Progenitor cell of endocrine pancreas (in vitro differentiated cells): ENCODE results near the gene RNF149. TPM values are rescaled to one million over a fixed set of nuclear protein-coding genes. Genes with fewer than 3 reads are reported as not detected.

ENCODE experiments used
- DNase-seq: peaks from one replicate; pipeline ENCODE4 v3.0.0; 2021; ENCODE audit warnings: low spot score; ENCODE audit not compliant: unreplicated experiment
- H3K27ac Mint-ChIP-seq: 2 replicates; pipeline ENCODE4 v1.8.0; 2021; ENCODE audit warnings: mild to moderate bottlenecking, moderate library complexity, mixed read lengths
- H3K27me3 Mint-ChIP-seq: 2 replicates; pipeline ENCODE4 v1.8.0; 2021; ENCODE audit warnings: mixed read lengths
- H3K36me3 Mint-ChIP-seq: 2 replicates; pipeline ENCODE4 v1.8.0; 2022; ENCODE audit warnings: mixed read lengths; ENCODE audit not compliant: insufficient read depth
- H3K4me1 Mint-ChIP-seq: 2 replicates; pipeline ENCODE4 v1.8.0; 2021; ENCODE audit warnings: low read depth, mixed read lengths
- H3K4me3 Mint-ChIP-seq: 2 replicates; pipeline ENCODE4 v1.8.0; 2021; ENCODE audit warnings: low read depth, mild to moderate bottlenecking, moderate library complexity, mixed read lengths
- H3K9me3 Mint-ChIP-seq: 2 replicates; pipeline ENCODE4 v1.8.0; 2021; ENCODE audit warnings: low read depth, mixed read lengths
- total RNA-seq: library from RNA; stranded (reverse); gene quantifications from 2 replicates; pipeline ENCODE4 v1.2.1, GENCODE V29; 2021
- TF ChIP-seq, protein P1 (sequence below): fragments of 200-600 bp; sonication (generic); IDR thresholded peaks from one replicate; pipeline ENCODE4 v1.5.0; 2021; ENCODE audit warnings: antibody characterized with exemption, mild to moderate bottlenecking; ENCODE audit not compliant: unreplicated experiment

The RNF149 gene
- total RNA-seq, 1 donor from 2014 or later = 51.5 TPM

DNA sequence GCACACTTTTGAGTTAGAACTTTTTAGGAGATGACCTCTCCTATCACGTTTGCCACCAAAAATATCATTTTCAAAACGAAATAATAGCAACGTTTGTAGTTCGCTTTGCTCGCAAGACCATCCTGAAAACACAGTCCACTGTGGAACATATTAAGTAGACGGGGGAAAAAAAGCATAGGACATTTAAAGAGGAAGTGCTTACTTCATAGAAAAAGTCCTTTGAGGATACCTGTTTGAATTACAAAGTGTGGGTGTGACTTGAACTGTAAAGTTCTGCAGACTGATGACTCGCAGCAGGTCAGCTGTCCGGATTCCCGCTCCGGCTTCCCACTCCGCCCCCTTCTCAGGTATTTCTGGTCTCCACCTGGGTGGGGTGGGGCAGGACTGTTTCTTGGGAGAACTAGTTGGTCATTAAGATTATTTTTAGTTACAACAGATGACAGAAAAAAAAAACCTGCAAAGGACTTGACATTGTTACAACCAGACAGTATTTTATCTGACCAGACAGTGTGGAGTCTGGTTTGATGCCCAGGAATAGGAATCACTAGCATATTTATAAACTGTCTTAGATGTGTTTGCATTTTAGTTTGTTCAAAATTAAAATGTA is 42.5 kb downstream of the RNF149 start:
- H3K4me3 Mint-ChIP-seq = no peak overlapping the region
- no peaks in the 10 kb centered on the region for H3K27me3 Mint-ChIP-seq
- H3K27ac Mint-ChIP-seq = peak overlapping the region; percentile 12
- TF ChIP-seq, protein P1, sequence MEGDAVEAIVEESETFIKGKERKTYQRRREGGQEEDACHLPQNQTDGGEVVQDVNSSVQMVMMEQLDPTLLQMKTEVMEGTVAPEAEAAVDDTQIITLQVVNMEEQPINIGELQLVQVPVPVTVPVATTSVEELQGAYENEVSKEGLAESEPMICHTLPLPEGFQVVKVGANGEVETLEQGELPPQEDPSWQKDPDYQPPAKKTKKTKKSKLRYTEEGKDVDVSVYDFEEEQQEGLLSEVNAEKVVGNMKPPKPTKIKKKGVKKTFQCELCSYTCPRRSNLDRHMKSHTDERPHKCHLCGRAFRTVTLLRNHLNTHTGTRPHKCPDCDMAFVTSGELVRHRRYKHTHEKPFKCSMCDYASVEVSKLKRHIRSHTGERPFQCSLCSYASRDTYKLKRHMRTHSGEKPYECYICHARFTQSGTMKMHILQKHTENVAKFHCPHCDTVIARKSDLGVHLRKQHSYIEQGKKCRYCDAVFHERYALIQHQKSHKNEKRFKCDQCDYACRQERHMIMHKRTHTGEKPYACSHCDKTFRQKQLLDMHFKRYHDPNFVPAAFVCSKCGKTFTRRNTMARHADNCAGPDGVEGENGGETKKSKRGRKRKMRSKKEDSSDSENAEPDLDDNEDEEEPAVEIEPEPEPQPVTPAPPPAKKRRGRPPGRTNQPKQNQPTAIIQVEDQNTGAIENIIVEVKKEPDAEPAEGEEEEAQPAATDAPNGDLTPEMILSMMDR = no peak
- no peaks in the 10 kb centered on the region for H3K9me3 Mint-ChIP-seq
- H3K36me3 Mint-ChIP-seq = peaks cover 34% of the 10 kb centered on the region
- DNase-seq = no peak
- peaks cover 23% of the 10 kb centered on the region for H3K4me1 Mint-ChIP-seq

DNA sequence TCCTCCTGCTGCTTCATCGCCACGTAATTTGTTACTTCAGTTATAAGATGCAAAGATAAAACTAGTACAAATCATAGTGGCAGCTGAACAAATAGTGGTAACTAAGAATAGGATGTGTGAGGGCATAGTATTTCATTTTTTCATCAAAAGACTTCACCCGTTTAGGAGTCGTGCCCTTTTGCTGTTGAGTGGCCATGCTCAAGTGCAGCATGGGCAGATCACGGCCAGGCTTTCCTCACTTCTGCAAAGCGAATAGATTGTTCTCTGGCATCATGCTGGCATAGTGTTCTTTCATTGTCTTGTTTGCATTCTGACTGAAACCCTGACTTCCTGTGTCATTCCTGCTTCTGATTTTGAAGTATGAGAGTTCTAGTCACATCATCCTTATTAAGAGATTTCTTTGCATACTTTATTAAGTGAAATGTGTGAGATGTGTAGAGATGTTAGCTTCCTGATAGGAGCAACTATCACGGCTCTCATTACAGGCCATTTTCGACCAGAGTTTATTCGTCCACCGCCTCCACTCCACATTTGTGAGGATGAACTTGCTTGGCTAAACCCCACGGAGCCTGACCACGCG is 44.1 kb downstream of the RNF149 start:
- H3K4me1 Mint-ChIP-seq = peaks cover 23% of the 10 kb centered on the region
- TF ChIP-seq, protein P1 = no peak
- H3K27ac Mint-ChIP-seq = peak overlapping the region; percentile 13
- H3K4me3 Mint-ChIP-seq = no peak overlapping the region
- H3K27me3 Mint-ChIP-seq = no peaks in the 10 kb centered on the region
- no peaks in the 10 kb centered on the region for H3K9me3 Mint-ChIP-seq
- DNase-seq = no peak
- peaks cover 30% of the 10 kb centered on the region for H3K36me3 Mint-ChIP-seq

DNA sequence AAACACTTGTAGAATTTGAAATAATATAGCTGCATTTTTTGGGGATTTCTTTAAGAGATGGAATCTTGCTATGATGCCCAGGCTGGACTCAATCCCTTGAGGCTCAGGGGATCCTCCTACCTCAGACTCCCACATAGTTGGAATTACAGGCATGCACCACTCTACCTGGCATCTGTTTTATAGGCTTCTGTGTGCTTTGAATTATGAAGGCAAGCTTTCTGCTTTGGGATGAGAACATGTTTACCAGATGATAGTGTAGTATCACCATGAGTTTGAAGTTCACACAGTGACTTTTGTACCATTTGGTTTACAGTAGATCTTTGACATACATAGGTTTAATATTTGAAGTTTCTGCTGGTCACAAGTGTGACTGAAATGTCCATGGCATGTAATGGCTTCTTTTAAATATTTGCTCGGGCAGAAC is 45.1 kb downstream of the RNF149 start:
- Mint-ChIP-seq H3K9me3 (no peaks in the 10 kb centered on the region), H3K36me3 (peaks cover 36% of the 10 kb centered on the region)

DNA sequence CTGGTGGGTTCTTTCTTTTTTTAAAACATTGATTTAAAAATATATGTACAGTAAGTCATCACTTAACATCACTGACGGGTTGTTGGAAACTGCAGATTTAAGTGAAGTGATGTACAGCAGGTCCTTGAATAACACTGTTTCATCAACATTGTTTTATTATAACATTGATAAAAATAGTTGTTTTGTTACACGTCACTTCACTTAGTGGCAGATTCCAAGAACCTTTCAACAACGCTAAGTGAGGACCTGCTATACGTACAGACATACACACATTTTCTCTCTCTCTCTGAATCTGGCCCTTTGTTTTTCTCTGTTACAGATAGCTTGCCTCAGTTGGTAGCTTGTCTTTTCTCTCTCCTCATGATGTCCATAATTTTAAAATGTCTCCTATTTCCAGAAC is 46.4 kb downstream of the RNF149 start:
- TF ChIP-seq, protein P1 = no peak
- no peaks in the 10 kb centered on the region for H3K9me3 Mint-ChIP-seq
- no peak for DNase-seq
- H3K4me3 Mint-ChIP-seq = no peak overlapping the region
- no peak overlapping the region for H3K27ac Mint-ChIP-seq
- no peaks in the 10 kb centered on the region for H3K27me3 Mint-ChIP-seq
- peaks cover 37% of the 10 kb centered on the region for H3K36me3 Mint-ChIP-seq
- peaks cover 9% of the 10 kb centered on the region for H3K4me1 Mint-ChIP-seq

More for the DNA sequence above, 45.1 kb downstream of the RNF149 start:
- peaks cover 20% of the 10 kb centered on the region for H3K4me1 Mint-ChIP-seq
- no peaks in the 10 kb centered on the region for H3K27me3 Mint-ChIP-seq
- no peak overlapping the region for H3K27ac Mint-ChIP-seq
- TF ChIP-seq, protein P1 = no peak
- no peak for DNase-seq
- no peak overlapping the region for H3K4me3 Mint-ChIP-seq

DNA sequence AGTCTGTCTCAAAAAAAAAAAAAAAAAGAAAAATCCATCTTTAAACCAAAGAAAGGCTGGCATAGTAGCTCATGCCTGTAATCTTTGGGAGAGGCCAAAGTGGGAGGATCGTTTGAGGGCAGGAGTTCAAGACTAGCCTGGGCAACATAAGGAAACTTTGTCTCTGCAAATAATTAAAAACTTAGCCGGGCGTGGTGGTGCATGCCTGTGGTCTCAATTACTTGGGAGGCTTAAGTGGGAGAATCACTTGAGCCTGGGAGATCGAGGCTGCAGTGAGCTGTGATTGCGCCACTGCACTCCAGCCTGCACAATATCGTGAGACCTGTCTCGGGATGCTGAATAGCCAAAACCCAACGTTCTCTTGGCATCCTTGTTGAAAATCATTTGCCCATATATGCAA is 49.7 kb downstream of the RNF149 start:
- peaks cover 30% of the 10 kb centered on the region for H3K36me3 Mint-ChIP-seq
- no peak overlapping the region for H3K27ac Mint-ChIP-seq

More for the DNA sequence above, 49.7 kb downstream of the RNF149 start:
- TF ChIP-seq, protein P1 = no peak
- no peak for DNase-seq
- no peaks in the 10 kb centered on the region for H3K27me3 Mint-ChIP-seq
- peaks cover 19% of the 10 kb centered on the region for H3K4me1 Mint-ChIP-seq
- H3K4me3 Mint-ChIP-seq = no peak overlapping the region
- no peaks in the 10 kb centered on the region for H3K9me3 Mint-ChIP-seq
